GM12875 (cell line): Measurements from ENCODE around the gene EID3.
"Not testable (repeated sequence)": the region's sequence is repeated elsewhere in the genome, so short reads cannot be mapped to it uniquely, and the experiment has no call there.

ENCODE experiments used
- H3K4me3 ChIP-seq: one replicate; pipeline ENCODE4 v1.5.1; 2011; ENCODE audit warnings: low read depth, low read length, control low read depth
- CTCF ChIP-seq: IDR thresholded peaks from 2 replicates; pipeline ENCODE4 v1.5.1; 2011; ENCODE audit warnings: low read depth, mild to moderate bottlenecking, control low read depth, inconsistent platforms, low read length, moderate library complexity, borderline replicate concordance; ENCODE audit not compliant: insufficient read depth

Gene EID3

GRCh38 chr12:104329707-104330532 is 26.4 kb downstream of the EID3 start:
- TF ChIP-seq CTCF = no peak
- no peak overlapping the region for H3K4me3 ChIP-seq

DNA sequence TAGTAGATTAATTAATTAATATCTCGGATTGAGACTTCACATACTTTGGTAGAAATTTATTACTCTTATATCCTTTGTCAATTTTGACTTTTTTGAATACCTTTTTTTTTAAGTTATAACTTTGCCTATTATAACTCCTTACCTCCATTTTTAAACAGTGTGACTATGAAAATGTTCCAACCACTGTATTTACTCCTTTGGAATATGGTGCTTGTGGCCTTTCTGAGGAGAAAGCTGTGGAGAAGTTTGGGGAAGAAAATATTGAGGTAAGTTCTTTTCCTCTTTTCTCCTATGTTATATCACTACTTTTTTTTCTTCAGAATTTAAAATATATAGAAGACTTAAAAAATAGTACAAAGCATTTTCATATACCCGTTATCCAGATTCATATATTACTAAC is 27.8 kb downstream of the EID3 start:
- TF ChIP-seq CTCF = no peak
- H3K4me3 ChIP-seq = no peak overlapping the region

DNA sequence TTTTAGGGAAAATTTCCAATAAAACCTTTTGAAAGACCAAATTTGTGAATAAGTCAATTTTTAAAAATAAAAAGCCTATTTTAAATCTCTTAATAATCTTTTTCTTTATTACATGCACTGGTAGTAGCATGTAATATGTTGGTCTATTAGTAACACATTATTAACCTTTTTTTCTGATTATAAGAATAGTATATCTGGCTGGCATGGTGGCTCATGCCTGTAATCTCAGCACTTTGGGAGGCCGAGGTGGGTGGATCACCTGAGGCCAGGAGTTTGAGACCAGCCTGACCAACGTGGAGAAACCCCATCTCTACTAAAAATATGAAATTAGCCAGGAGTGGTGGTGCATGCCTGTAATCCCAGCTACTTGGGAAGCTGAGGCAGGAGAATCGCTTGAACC is 28.7 kb downstream of the EID3 start:
- H3K4me3 ChIP-seq = not testable (repeated sequence)

GRCh38 chr12:104333692-104334255 is 30.2 kb downstream of the EID3 start:
- no peak for TF ChIP-seq CTCF
- no peak overlapping the region for H3K4me3 ChIP-seq

DNA sequence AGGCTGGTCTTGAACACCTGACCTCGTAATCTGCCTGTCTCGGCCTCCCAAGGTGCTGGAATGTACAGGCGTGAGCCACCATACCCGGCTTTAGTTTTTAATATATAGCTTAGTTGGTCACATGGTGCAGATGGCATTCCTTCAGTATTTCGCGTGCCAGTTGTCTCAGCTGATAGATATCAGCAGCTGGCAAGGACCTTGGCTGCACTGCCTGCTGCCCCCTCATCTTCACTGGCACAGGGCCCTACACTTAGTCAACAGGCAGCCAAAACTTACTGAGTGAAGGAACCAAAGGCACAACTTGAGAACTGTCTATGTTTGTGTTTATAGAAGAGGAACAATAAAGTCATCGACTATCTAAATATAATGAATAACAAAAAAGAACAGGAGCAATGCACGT is 31.0 kb downstream of the EID3 start:
- TF ChIP-seq CTCF = no peak
- no peak overlapping the region for H3K4me3 ChIP-seq

- TF ChIP-seq CTCF = no peak
- H3K4me3 ChIP-seq = no peak overlapping the region
These were observed 32.6 kb downstream of the EID3 start for GRCh38 chr12:104336115-104336514.

DNA sequence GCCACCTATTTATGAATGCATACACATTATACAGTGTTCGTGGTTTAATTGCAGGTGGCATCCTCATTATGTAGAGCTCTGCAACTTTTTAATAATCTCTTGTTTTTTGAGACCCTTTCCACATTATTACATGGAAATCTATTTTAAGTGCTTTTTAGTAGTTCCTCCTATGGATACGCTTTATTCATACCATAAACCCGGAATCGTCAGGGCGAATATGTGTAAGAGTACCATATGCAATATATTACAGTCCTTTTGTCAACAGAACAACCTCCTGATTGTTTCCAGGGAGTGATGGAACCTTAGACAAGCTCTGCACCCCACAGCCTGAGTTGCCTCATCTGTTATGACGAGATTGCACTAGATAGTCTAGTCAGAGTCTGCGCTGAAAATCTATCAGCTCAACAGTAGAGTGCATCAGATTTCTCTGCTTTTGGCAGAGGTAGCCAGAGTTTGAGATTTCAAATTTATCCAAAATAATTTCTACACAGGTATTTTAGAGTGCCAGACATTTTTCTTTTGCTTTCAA is 33.6 kb downstream of the EID3 start:
- TF ChIP-seq CTCF = no peak

More for the DNA sequence above, 33.6 kb downstream of the EID3 start:
- no peak overlapping the region for H3K4me3 ChIP-seq
